T-helper 1 cell treated with Interleukin-12 subunit alpha and Interleukin-12 subunit beta and Interleukin-4 antibody, amounts not matched to agents 30 μg/mL and 1 μg/mL, for 36 hours (primary cell): ENCODE measurements around the gene COL16A1.
A peak's percentile ranks its signal among the peaks of the same experiment; 100 is the strongest.

Source experiments
- H3K27ac Mint-ChIP-seq: one replicate; pipeline ENCODE4 v1.8.0; 2021; ENCODE audit warnings: mild to moderate bottlenecking, mixed read lengths
- H3K27me3 Mint-ChIP-seq: one replicate; pipeline ENCODE4 v1.8.0; 2021; ENCODE audit warnings: low read depth, mixed read lengths
- H3K36me3 Mint-ChIP-seq: one replicate; pipeline ENCODE4 v1.8.0; 2021; ENCODE audit warnings: low read depth, mixed read lengths
- H3K4me1 Mint-ChIP-seq: one replicate; pipeline ENCODE4 v1.8.0; 2021; ENCODE audit warnings: low read depth, mixed read lengths
- H3K4me3 Mint-ChIP-seq: one replicate; pipeline ENCODE4 v1.8.0; 2021; ENCODE audit warnings: mild to moderate bottlenecking, moderate library complexity, mixed read lengths
- H3K9me3 Mint-ChIP-seq: one replicate; pipeline ENCODE4 v1.8.0; 2021; ENCODE audit warnings: mixed read lengths

The COL16A1 gene

DNA sequence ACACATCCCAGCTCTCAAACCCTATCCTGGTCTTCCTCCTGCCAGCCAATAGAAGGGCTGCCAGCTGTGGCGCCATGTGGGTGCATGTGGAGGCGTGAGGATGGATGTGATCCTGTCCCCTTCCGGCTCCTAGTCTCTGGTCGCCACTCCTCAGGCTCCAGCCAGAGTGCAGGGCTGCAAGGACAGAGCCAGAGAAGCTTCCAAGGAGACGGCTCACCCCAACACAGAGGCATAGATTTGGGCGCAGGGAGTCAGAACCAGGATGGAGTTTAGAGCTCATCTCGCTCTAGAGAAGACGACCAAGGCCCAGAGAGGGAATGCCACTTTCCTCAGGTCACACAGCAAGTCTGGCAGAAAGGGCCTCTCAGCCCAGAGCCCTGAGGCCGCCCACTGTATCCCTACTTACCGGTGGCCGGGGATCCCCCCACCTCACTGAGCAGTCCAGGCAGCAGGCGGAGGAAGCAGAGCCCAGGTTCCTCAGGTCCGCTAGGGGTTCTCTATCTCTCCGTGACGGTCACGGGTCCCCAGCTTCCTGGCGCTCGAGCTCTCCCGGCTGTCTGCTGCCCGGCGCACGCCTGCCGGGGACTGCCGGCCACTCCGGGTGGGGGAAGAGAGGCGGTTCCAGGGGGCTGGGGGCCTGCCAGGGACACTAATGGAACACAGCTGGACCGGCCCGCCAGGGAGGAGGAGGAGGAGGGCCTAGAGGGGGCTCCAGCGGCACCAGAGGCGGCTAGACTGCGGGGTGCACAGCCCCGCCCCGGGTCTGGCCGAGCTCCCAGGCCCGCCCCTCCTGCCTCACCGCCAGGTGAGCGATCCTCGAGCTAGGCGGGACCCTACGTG lies at the start of gene COL16A1:
Gene COL16A1 (minus strand): TSS at position 587 of the 840 bp plus-strand sequence. CDS start 1,824 bp downstream, outside the sequence.
- Mint-ChIP-seq H3K27ac (peak within 1 kb of the TSS; percentile 72), H3K4me1 (peaks cover 43% of the 10 kb centered on the region), H3K9me3 (no peaks in the 10 kb centered on the region), H3K4me3 (peak within 1 kb of the TSS; percentile 59), H3K27me3 (peaks cover 30% of the 10 kb centered on the region), H3K36me3 (no peaks in the 10 kb centered on the region)

DNA sequence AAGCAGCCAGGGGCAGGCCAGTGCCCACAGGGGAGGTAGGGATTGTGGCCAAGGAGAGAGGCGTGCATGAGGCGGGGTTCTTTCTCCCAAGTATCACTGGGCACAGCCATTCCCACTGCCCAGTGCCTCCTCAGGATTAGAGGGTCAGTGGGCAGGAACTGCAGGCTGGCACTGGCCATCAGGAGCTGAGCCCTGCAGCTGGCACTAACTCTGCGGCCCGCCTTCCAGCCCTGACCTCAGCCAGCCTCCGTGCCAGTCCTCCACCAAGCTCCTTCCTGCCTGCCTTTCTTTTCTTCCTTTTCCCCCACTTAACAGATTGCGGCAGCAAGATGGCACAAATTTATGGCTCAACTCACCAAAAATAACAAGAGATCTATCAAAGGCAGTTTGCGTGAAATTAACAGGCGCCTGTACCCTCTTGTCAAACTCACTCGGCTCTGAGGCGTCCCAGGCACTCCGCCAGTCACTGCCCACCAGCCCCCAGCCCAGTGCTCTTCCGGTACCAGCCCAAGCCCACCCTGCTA lies 49.2 kb upstream of the COL16A1 start:
- Mint-ChIP-seq H3K27ac (no peak overlapping the region), H3K36me3 (no peaks in the 10 kb centered on the region), H3K9me3 (no peaks in the 10 kb centered on the region), H3K4me3 (no peak overlapping the region), H3K27me3 (peaks cover 24% of the 10 kb centered on the region), H3K4me1 (peaks cover 11% of the 10 kb centered on the region)

DNA sequence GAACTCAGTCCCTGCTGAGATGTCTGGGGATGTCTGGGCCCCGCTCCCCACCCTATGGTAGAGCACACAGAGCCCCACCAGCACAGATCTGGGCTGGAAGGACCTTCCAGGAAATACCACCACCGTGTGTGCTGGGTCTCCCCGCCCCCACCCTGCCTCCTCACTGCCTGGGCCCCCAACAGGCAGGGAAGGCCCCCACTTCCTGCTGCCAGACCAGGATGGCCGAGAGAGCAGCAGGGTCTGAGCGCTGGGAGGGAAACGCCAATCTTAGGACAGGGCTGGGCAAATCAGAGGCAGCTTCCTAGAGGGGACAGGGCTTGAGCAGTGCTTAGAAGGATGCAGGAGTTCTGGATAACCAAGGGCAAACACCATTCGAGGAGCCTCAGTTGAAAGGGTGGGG lies 48.4 kb upstream of the COL16A1 start:
- H3K9me3 Mint-ChIP-seq: no peaks in the 10 kb centered on the region
- H3K27me3 Mint-ChIP-seq: peaks cover 28% of the 10 kb centered on the region
- no peak overlapping the region for H3K4me3 Mint-ChIP-seq
- H3K4me1 Mint-ChIP-seq: peaks cover 12% of the 10 kb centered on the region
- H3K36me3 Mint-ChIP-seq: no peaks in the 10 kb centered on the region
- H3K27ac Mint-ChIP-seq: no peak overlapping the region

GRCh38 chr1:31751822-31752241 lies 48.0 kb upstream of the COL16A1 start:
- H3K36me3 Mint-ChIP-seq: no peaks in the 10 kb centered on the region
- peaks cover 12% of the 10 kb centered on the region for H3K4me1 Mint-ChIP-seq
- peaks cover 29% of the 10 kb centered on the region for H3K27me3 Mint-ChIP-seq
- no peak overlapping the region for H3K4me3 Mint-ChIP-seq
- no peak overlapping the region for H3K27ac Mint-ChIP-seq
- no peaks in the 10 kb centered on the region for H3K9me3 Mint-ChIP-seq

GRCh38 chr1:31750858-31751510 lies 47.2 kb upstream of the COL16A1 start:
- H3K36me3 Mint-ChIP-seq: no peaks in the 10 kb centered on the region
- H3K9me3 Mint-ChIP-seq: no peaks in the 10 kb centered on the region
- peaks cover 12% of the 10 kb centered on the region for H3K4me1 Mint-ChIP-seq
- H3K27ac Mint-ChIP-seq: no peak overlapping the region
- H3K4me3 Mint-ChIP-seq: no peak overlapping the region
- peaks cover 29% of the 10 kb centered on the region for H3K27me3 Mint-ChIP-seq

DNA sequence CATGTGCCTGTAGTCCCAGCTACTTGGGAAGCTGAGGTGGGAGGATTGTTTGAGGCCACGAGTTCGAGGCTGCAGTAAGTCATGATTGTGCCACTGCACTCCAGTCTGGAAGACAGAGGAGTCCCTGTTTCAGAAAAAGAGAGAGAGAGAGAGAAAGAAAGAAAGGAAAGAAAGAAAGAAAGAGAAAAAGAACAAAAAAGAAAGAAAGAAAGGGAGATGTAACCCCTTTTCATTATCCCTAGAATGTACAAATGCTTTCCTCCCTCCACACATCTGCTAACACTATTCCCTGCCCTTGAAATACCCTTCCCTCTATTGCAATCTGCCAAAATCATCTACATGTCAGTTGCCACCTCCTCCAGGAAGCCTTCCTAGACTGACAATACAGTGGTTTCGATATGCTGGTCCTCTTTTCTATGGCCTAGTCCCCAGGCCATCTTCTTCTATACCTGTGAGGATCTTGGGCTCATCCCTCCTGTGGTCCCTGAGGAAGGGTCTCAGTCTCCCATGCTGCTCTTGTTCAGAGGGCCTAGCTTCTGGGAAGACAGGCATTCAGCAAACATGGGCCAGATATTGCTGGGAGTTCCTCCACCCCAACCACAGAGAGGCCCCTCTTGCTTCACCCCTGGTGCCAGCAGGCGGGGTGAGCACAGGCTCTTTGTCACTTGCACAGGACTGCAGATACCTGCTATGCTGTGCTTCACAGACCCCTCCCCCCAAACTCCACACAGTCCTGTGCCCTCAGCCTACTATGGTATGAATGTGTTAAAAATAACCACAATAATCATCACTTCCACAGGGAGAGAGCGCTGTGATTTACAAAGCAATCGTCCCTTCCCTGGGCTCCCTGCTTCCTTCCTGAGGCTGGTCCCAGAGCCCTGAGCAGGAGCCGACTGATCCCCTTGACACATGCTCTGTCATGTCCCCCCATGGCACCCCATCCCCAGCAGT lies 46.2 kb upstream of the COL16A1 start:
- Mint-ChIP-seq H3K27me3 (peaks cover 29% of the 10 kb centered on the region), H3K4me1 (peaks cover 12% of the 10 kb centered on the region), H3K36me3 (no peaks in the 10 kb centered on the region), H3K9me3 (no peaks in the 10 kb centered on the region), H3K27ac (no peak overlapping the region), H3K4me3 (no peak overlapping the region)

DNA sequence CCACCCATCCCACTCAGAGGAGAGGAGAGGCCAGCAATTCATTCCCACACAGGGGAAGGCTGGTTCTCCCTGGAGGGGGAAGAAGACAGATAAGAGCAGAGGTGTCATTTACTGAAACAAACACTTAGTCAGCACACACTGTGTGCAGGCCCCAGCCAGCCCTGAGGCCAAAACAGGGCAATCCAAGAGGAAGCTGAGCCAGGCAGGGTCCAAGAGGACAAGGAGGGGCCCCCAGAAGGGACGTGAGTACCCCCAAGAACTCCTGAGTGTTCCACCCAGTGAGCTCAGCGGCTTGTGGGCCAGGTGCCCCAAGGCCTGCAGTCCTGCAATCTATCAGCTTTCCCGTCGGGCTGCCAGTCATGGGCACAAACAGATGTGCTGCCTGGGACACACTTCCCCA lies 44.5 kb upstream of the COL16A1 start:
- Mint-ChIP-seq H3K36me3 (no peaks in the 10 kb centered on the region), H3K27me3 (peaks cover 29% of the 10 kb centered on the region), H3K27ac (no peak overlapping the region), H3K9me3 (no peaks in the 10 kb centered on the region), H3K4me3 (no peak overlapping the region), H3K4me1 (peaks cover 12% of the 10 kb centered on the region)

- H3K27ac Mint-ChIP-seq: no peak overlapping the region
- H3K27me3 Mint-ChIP-seq: peaks cover 26% of the 10 kb centered on the region
- peaks cover 12% of the 10 kb centered on the region for H3K4me1 Mint-ChIP-seq
- no peak overlapping the region for H3K4me3 Mint-ChIP-seq
- H3K36me3 Mint-ChIP-seq: no peaks in the 10 kb centered on the region
- no peaks in the 10 kb centered on the region for H3K9me3 Mint-ChIP-seq
Observed at GRCh38 chr1:31747304-31747703, 43.5 kb upstream of the COL16A1 start.

DNA sequence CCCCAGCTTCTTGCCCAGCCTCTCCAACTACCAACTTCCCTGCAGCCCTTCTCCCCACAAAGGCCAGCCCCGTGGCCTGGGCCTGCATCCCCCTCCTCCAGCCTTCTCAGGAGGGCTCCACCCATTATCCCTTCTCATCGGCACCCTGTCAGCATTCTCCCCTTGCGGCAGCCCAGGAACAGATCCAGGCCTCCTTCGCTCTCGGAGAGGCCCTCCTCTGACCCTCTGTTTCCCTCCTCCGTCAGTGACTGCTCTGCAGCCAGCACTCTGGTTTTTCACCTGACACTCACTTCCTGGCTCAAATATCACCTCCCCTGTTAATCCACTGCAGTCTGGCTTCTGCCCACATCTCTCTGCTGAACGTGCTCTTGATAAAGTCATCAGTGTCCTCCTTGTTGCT lies 42.9 kb upstream of the COL16A1 start:
- H3K9me3 Mint-ChIP-seq: no peaks in the 10 kb centered on the region
- H3K4me3 Mint-ChIP-seq: no peak overlapping the region
- no peaks in the 10 kb centered on the region for H3K36me3 Mint-ChIP-seq
- H3K27me3 Mint-ChIP-seq: peaks cover 23% of the 10 kb centered on the region
- H3K27ac Mint-ChIP-seq: no peak overlapping the region
- H3K4me1 Mint-ChIP-seq: peaks cover 9% of the 10 kb centered on the region

- Mint-ChIP-seq H3K4me1 (peaks cover 5% of the 10 kb centered on the region), H3K27ac (no peak overlapping the region), H3K27me3 (peaks cover 21% of the 10 kb centered on the region)
Observed at GRCh38 chr1:31745946-31746670, 42.3 kb upstream of the COL16A1 start.

GRCh38 chr1:31745096-31745945 lies 41.5 kb upstream of the COL16A1 start:
- Mint-ChIP-seq H3K4me3 (no peak overlapping the region), H3K36me3 (no peaks in the 10 kb centered on the region), H3K9me3 (no peaks in the 10 kb centered on the region), H3K4me1 (peaks cover 1% of the 10 kb centered on the region), H3K27ac (no peak overlapping the region), H3K27me3 (peaks cover 17% of the 10 kb centered on the region)

More at GRCh38 chr1:31745946-31746670, 42.3 kb upstream of the COL16A1 start:
- H3K4me3 Mint-ChIP-seq: no peak overlapping the region
- H3K9me3 Mint-ChIP-seq: no peaks in the 10 kb centered on the region
- H3K36me3 Mint-ChIP-seq: no peaks in the 10 kb centered on the region

- no peaks in the 10 kb centered on the region for H3K36me3 Mint-ChIP-seq
- no peak overlapping the region for H3K27ac Mint-ChIP-seq
- H3K4me1 Mint-ChIP-seq: peaks cover 7% of the 10 kb centered on the region
- no peak overlapping the region for H3K4me3 Mint-ChIP-seq
- no peaks in the 10 kb centered on the region for H3K9me3 Mint-ChIP-seq
- peaks cover 16% of the 10 kb centered on the region for H3K27me3 Mint-ChIP-seq
Observed at GRCh38 chr1:31744165-31744888, 40.5 kb upstream of the COL16A1 start.
